ENCODE measurements around the gene GMDS.

- TF ChIP-seq CTCF (conservative IDR thresholded peaks at IDR 0.05 in 1 of 2, IDR thresholded peaks at IDR 0.05 in 1 of 2; ENCODE audit: extremely low read depth in 1 of 2, insufficient read depth in 1 of 2, low read depth in 1 of 2, low read length in 2 of 2), result no peak
- no peak for TF ChIP-seq EZH2 (IDR thresholded peaks at IDR 0.05; ENCODE audit: borderline replicate concordance, low read length)
These were observed 210.4 kb downstream of the GMDS start for GRCh38 chr6:2035046-2035445.
